AG04450 (cell line): ENCODE measurements around the gene DIP2B. TPM values are rescaled to one million over a fixed set of nuclear protein-coding genes. Genes with fewer than 3 reads are reported as not detected.

ENCODE experiments used
- CTCF ChIA-PET: fragments of 300-600, 350-600 bp; formaldehyde crosslinking; extraction: SDS; loops from one replicate; lab custom pipeline; 2022; ENCODE audit warnings: antibody characterized with exemption, inconsistent platforms; lab: Charles Lee
- POLR2A ChIA-PET: fragments of 350-600 bp; formaldehyde crosslinking; extraction: SDS; loops from one replicate; lab custom pipeline; 2021; ENCODE audit warnings: antibody characterized with exemption, inconsistent platforms; lab: Yijun Ruan, JAX
- DNase-seq: peaks from one replicate; pipeline ENCODE4 v3.0.0-alpha.2; 2011; ENCODE audit warnings: low read depth, low spot score
- H3K27ac ChIP-seq: one replicate; pipeline ENCODE4 v1.5.1; 2012; ENCODE audit warnings: low read depth, low read length, control low read depth
- H3K27me3 ChIP-seq: one replicate; pipeline ENCODE4 v1.6.0; 2012; ENCODE audit warnings: low read length; ENCODE audit not compliant: control insufficient read depth, insufficient read depth
- H3K4me3 ChIP-seq: 2 replicates; pipeline ENCODE4 v1.5.1; 2011; ENCODE audit warnings: mild to moderate bottlenecking, low read depth, low read length, control low read depth
- H3K9me3 ChIP-seq: 2 replicates; pipeline ENCODE4 v1.5.1; 2012; ENCODE audit warnings: low read length; ENCODE audit not compliant: control insufficient read depth, insufficient read depth
- CTCF ChIP-seq: IDR thresholded peaks from 2 replicates; pipeline ENCODE4 v1.5.1; 2011; ENCODE audit warnings: low read depth, low read length, control low read depth, inconsistent platforms
- polyA plus RNA-seq: library from polyadenylated mRNA; depleted of rRNA; stranded (reverse); fragments of >200 nt; gene quantifications from 2 replicates; pipeline ENCODE4 v1.2.3, GENCODE V29; 2011

Gene DIP2B
- polyA plus RNA-seq, 1 experiment = 22.0 TPM

- CTCF ChIA-PET = interaction anchor here (0.6 to 5.1 kb wide), 5 partner anchors 88 to 225 kb away, joined by 3 to 27 read pairs (median 9); no protein-coding TSS in a partner anchor
- no peaks in the 10 kb centered on the region for H3K27me3 ChIP-seq
- TF ChIP-seq CTCF = no peak
- no peak overlapping the region for H3K4me3 ChIP-seq
- DNase-seq = no peak
- no peak overlapping the region for H3K27ac ChIP-seq
- no peaks in the 10 kb centered on the region for H3K9me3 ChIP-seq
- POLR2A ChIA-PET = interaction anchor here (0.6 kb wide), 1 partner anchor 681 kb away, joined by 3 read pairs; the partner anchor contains the start of gene NCKAP5L
Observed at GRCh38 chr12:50508970-50509663, 4.3 kb downstream of the DIP2B start.

GRCh38 chr12:50514526-50515276 is 9.9 kb downstream of the DIP2B start:
- H3K9me3 ChIP-seq = no peaks in the 10 kb centered on the region
- H3K4me3 ChIP-seq = no peak overlapping the region
- ChIA-PET POLR2A (no interaction called here), CTCF (interaction anchor here (0.6 kb wide), 1 partner anchor 55 kb away, joined by 3 read pairs; no protein-coding TSS in a partner anchor)
- TF ChIP-seq CTCF = no peak
- no peak for DNase-seq
- no peaks in the 10 kb centered on the region for H3K27me3 ChIP-seq
- H3K27ac ChIP-seq = no peak overlapping the region

GRCh38 chr12:50515587-50515986 is 10.8 kb downstream of the DIP2B start:
- no peak for DNase-seq
- Histone ChIP-seq H3K27me3 (no peaks in the 10 kb centered on the region), H3K27ac (no peak overlapping the region), H3K4me3 (no peak overlapping the region), H3K9me3 (no peaks in the 10 kb centered on the region)
- ChIA-PET CTCF (interaction anchor here (0.6 kb wide), 1 partner anchor 54 kb away, joined by 3 read pairs; no protein-coding TSS in a partner anchor), POLR2A (interaction anchor here (0.6 kb wide), 1 partner anchor 9 kb away, joined by 3 read pairs; no protein-coding TSS in a partner anchor)
- no peak for TF ChIP-seq CTCF

GRCh38 chr12:50517421-50518048 is 12.8 kb downstream of the DIP2B start:
- Histone ChIP-seq H3K9me3 (no peaks in the 10 kb centered on the region), H3K27me3 (no peaks in the 10 kb centered on the region), H3K27ac (peak overlapping the region; percentile 86), H3K4me3 (peak overlapping the region; percentile 31)
- CTCF ChIA-PET = interaction anchor here (0.6 kb wide), 2 partner anchors 12 to 15 kb away, joined by 3 read pairs; no protein-coding TSS in a partner anchor
- no peak for TF ChIP-seq CTCF
- POLR2A ChIA-PET = no interaction called here
- peak; percentile 57 for DNase-seq
